ENCODE results near the gene MYO19.
"Not testable (repeated sequence)": the region's sequence is repeated elsewhere in the genome, so short reads cannot be mapped to it uniquely, and the experiment has no call there.

Gene MYO19

GRCh38 chr17:36501963-36502362, 32.7 kb downstream of the MYO19 start:
- DNase-seq (ENCODE audit: low spot score): no peak

GRCh38 chr17:36501351-36501750, 33.3 kb downstream of the MYO19 start:
- DNase-seq (ENCODE audit: low spot score): no peak

- no peak for DNase-seq (ENCODE audit: low spot score)
These were observed 33.9 kb downstream of the MYO19 start for GRCh38 chr17:36500745-36501225.

GRCh38 chr17:36498560-36499300, 35.9 kb downstream of the MYO19 start:
- DNase-seq (ENCODE audit: low spot score): no peak

- DNase-seq (ENCODE audit: low spot score): no peak
These were observed 36.5 kb downstream of the MYO19 start for GRCh38 chr17:36498155-36498554.

- DNase-seq (ENCODE audit: low spot score): peak; percentile 59
These were observed 38.5 kb downstream of the MYO19 start for GRCh38 chr17:36496018-36496789.

GRCh38 chr17:36495076-36495578, 39.5 kb downstream of the MYO19 start:
- DNase-seq (ENCODE audit: low spot score): no peak

GRCh38 chr17:36494674-36495073, 40.0 kb downstream of the MYO19 start:
- no peak for DNase-seq (ENCODE audit: low spot score)

- DNase-seq (ENCODE audit: low spot score): no peak
These were observed 40.7 kb downstream of the MYO19 start for GRCh38 chr17:36493956-36494355.

- peak; percentile 93 for DNase-seq (ENCODE audit: low spot score)
These were observed 48.2 kb downstream of the MYO19 start, which contains the start of gene ZNHIT3 for GRCh38 chr17:36486204-36487194. ZNHIT3 (plus strand) TSS chr17:36486681; CDS start chr17:36486700, 19 bp downstream.

GRCh38 chr17:36485805-36486203, 48.9 kb downstream of the MYO19 start:
- no peak for DNase-seq (ENCODE audit: low spot score)

GRCh38 chr17:36485027-36485426, 49.6 kb downstream of the MYO19 start:
- no peak for DNase-seq (ENCODE audit: low spot score)

GRCh38 chr17:36484021-36484420, 50.6 kb downstream of the MYO19 start:
- DNase-seq (ENCODE audit: low spot score): not testable (repeated sequence)

GRCh38 chr17:36482611-36483504, 51.8 kb downstream of the MYO19 start:
- peak; percentile 67 for DNase-seq (ENCODE audit: low spot score)

- DNase-seq (ENCODE audit: low spot score): no peak
These were observed 52.8 kb downstream of the MYO19 start for GRCh38 chr17:36481829-36482228.

- peak; percentile 10 for DNase-seq (ENCODE audit: low spot score)
These were observed 59.2 kb downstream of the MYO19 start for GRCh38 chr17:36475346-36475970.

GRCh38 chr17:36474571-36474970, 60.1 kb downstream of the MYO19 start:
- no peak for DNase-seq (ENCODE audit: low spot score)

GRCh38 chr17:36470499-36470898, 64.2 kb downstream of the MYO19 start:
- no peak for DNase-seq (ENCODE audit: low spot score)

- no peak for DNase-seq (ENCODE audit: low spot score)
These were observed 64.9 kb downstream of the MYO19 start for GRCh38 chr17:36469733-36470132.

Measured in putamen (tissue), 1 donor.